HepG2 (cell line): ENCODE data around the gene HNRNPF. TPM values are rescaled to one million over a fixed set of nuclear protein-coding genes. Genes with fewer than 3 reads are reported as not detected.

ENCODE experiments used
- ARHGAP35 ChIP-seq: sonication (generic); formaldehyde crosslinking; IDR thresholded peaks from 2 replicates; pipeline ENCODE4 v1.9.0; 2022; ENCODE audit warnings: mild to moderate bottlenecking, inconsistent platforms, moderate library complexity, missing genetic modification reagents, borderline replicate concordance
- BCL6 ChIP-seq: IDR thresholded peaks from 2 replicates; pipeline ENCODE4 v1.6.1; 2016; ENCODE audit warnings: missing genetic modification reagents, missing compliant biosample characterization
- CEBPG ChIP-seq: IDR thresholded peaks from 2 replicates; pipeline ENCODE4 v1.6.1; 2016
- DNMT3B ChIP-seq: conservative IDR thresholded peaks from 2 replicates; pipeline ENCODE4 v1.6.1; 2016; ENCODE audit warnings: missing biosample characterization, control low read depth
- EHMT2 ChIP-seq: fragments of 200-600 bp; sonication (generic); IDR thresholded peaks from 2 replicates; pipeline ENCODE4 v1.7.0; 2017; ENCODE audit warnings: antibody characterized with exemption, low read depth, low read length, borderline replicate concordance
- FOSL2 ChIP-seq: sonication (generic); formaldehyde crosslinking; IDR thresholded peaks from 2 replicates; pipeline ENCODE4 v1.4.0; 2020; ENCODE audit warnings: missing genetic modification reagents
- JUN ChIP-seq: sonication (generic); formaldehyde crosslinking; IDR thresholded peaks from 2 replicates; pipeline ENCODE4 v1.4.0; 2020; ENCODE audit warnings: mild to moderate bottlenecking, missing genetic modification reagents
- NCOA1 ChIP-seq: sonication (generic); formaldehyde crosslinking; IDR thresholded peaks from 2 replicates; pipeline ENCODE4 v1.9.0; 2021; ENCODE audit warnings: missing genetic modification reagents
- NFYB ChIP-seq: sonication (generic); formaldehyde crosslinking; IDR thresholded peaks from 2 replicates; pipeline ENCODE4 v1.4.0; 2020; ENCODE audit warnings: missing genetic modification reagents
- PHF8 ChIP-seq: sonication (generic); formaldehyde crosslinking; IDR thresholded peaks from 2 replicates; pipeline ENCODE4 v1.5.0; 2020; ENCODE audit warnings: missing genetic modification reagents
- TBP ChIP-seq: sonication (generic); formaldehyde crosslinking; IDR thresholded peaks from 2 replicates; pipeline ENCODE4 v1.5.0; 2020; ENCODE audit warnings: missing genetic modification reagents
- TOPORS ChIP-seq: sonication (generic); formaldehyde crosslinking; IDR thresholded peaks from 2 replicates; pipeline ENCODE4 v1.8.0; 2023; ENCODE audit warnings: mild to moderate bottlenecking, missing genetic modification reagents
- WIZ ChIP-seq: sonication (generic); formaldehyde crosslinking; IDR thresholded peaks from 2 replicates; pipeline ENCODE4 v1.5.1; 2020; ENCODE audit warnings: mild to moderate bottlenecking, missing genetic modification reagents
- ZBED4 ChIP-seq: sonication (generic); formaldehyde crosslinking; IDR thresholded peaks from 2 replicates; pipeline ENCODE4 v1.4.0; 2020; ENCODE audit warnings: missing genetic modification reagents, borderline replicate concordance
- ZBTB3 ChIP-seq: sonication (generic); formaldehyde crosslinking; IDR thresholded peaks from 2 replicates; pipeline ENCODE4 v1.4.0; 2020; ENCODE audit warnings: low read depth, mild to moderate bottlenecking, moderate library complexity, missing genetic modification reagents, borderline replicate concordance
- ZGPAT ChIP-seq: IDR thresholded peaks from 2 replicates; pipeline ENCODE4 v1.6.1; 2016; ENCODE audit warnings: mild to moderate bottlenecking
- ZNF142 ChIP-seq: sonication (generic); formaldehyde crosslinking; IDR thresholded peaks from 2 replicates; pipeline ENCODE4 v1.4.0; 2020; ENCODE audit warnings: missing genetic modification reagents
- ZNF432 ChIP-seq: sonication (generic); formaldehyde crosslinking; IDR thresholded peaks from 2 replicates; pipeline ENCODE4 v1.5.0; 2020; ENCODE audit warnings: missing genetic modification reagents, mild to moderate bottlenecking, borderline replicate concordance
- ZNF841 ChIP-seq: sonication (generic); formaldehyde crosslinking; IDR thresholded peaks from 2 replicates; pipeline ENCODE4 v1.8.1; 2023; ENCODE audit warnings: missing genetic modification reagents, borderline replicate concordance
- polyA plus RNA-seq, 8 experiments: library from polyadenylated mRNA; depleted of rRNA in 3 of 8; stranded (reverse) in 7 of 8; unstranded in 1 of 8; fragments of >200 nt; fragmentation: Illumina TruSeq in 4 of 8; extraction: Trizol in 4 of 8; gene quantifications; 2 replicates each; pipeline versions ENCODE4 v1.2.1 to v1.2.3, GENCODE V29; 2011 to 2016; ENCODE audit warnings: low read depth in 4 of 8, missing spikeins in 1 of 8, mixed read lengths in 1 of 8; ENCODE audit not compliant: insufficient read depth in 1 of 8
- total RNA-seq, 5 experiments: library from RNA; depleted of rRNA; stranded (reverse); fragments of >200 nt; fragmentation: Illumina TruSeq; extraction: Trizol; gene quantifications; 2 replicates each; pipeline ENCODE4 v1.2.3, GENCODE V29; 2016; ENCODE audit warnings: low read depth in 1 of 5

The HNRNPF gene
- total and polyA plus RNA-seq, 2 of the 13 experiments (the other 11 are each of a cell fraction or from before 2014, with no cell fraction given): 166 to 308 TPM

- TF ChIP-seq PHF8 (CRISPR knock-in tag): peak; percentile 94
- peak; percentile 45 for TF ChIP-seq FOSL2 (CRISPR knock-in tag)
- TF ChIP-seq ARHGAP35 (CRISPR knock-in tag): peak; percentile 78; the same call in 1 of the 2 replicates
- peak; percentile 88 for TF ChIP-seq WIZ (CRISPR knock-in tag)
- peak; percentile 82; the same call in 1 of the 2 replicates for TF ChIP-seq TOPORS (CRISPR knock-in tag)
- TF ChIP-seq JUN (CRISPR knock-in tag): no peak
- TF ChIP-seq ZNF841: no peak
- TF ChIP-seq ZNF432 (CRISPR knock-in tag): peak; percentile 58; the same call in 1 of the 2 replicates
- TF ChIP-seq CEBPG (CRISPR knock-in tag): no peak
- TF ChIP-seq NCOA1 (CRISPR knock-in tag): peak; percentile 84; the same call in 1 of the 2 replicates
- TF ChIP-seq DNMT3B: no peak
- peak; percentile 92 for TF ChIP-seq ZBTB3 (CRISPR knock-in tag)
- no peak for TF ChIP-seq TBP
- no peak; the same call in none of the 2 replicates for TF ChIP-seq NFYB (CRISPR knock-in tag)
- TF ChIP-seq ZGPAT (CRISPR knock-in tag): peak; percentile 95
- TF ChIP-seq BCL6 (CRISPR knock-in tag): peak; percentile 25; the same call in 1 of the 2 replicates
- TF ChIP-seq EHMT2: no peak
- peak; percentile 70 for TF ChIP-seq ZNF142 (CRISPR knock-in tag)
- 0 out of 2 replicates have a peak, but pooled peaks have one; percentile 26 for TF ChIP-seq ZBED4
Observed at GRCh38 chr10:43436291-43437140, 27.5 kb upstream of the HNRNPF start, which contains the start of gene ZNF487 (continued).
